CD4-positive, alpha-beta T cell treated with Interferon gamma for 1 hour (primary cell): ENCODE measurements around the gene RAN.
"Not testable (repeated sequence)": the region's sequence is repeated elsewhere in the genome, so short reads cannot be mapped to it uniquely, and the experiment has no call there.

Source experiments
- DNase-seq: peaks from one replicate; pipeline ENCODE4 v3.0.0-alpha.2; 2020

Gene RAN

GRCh38 chr12:130879212-130879686 lies 7.4 kb downstream of the RAN start:
- no peak for DNase-seq

DNA sequence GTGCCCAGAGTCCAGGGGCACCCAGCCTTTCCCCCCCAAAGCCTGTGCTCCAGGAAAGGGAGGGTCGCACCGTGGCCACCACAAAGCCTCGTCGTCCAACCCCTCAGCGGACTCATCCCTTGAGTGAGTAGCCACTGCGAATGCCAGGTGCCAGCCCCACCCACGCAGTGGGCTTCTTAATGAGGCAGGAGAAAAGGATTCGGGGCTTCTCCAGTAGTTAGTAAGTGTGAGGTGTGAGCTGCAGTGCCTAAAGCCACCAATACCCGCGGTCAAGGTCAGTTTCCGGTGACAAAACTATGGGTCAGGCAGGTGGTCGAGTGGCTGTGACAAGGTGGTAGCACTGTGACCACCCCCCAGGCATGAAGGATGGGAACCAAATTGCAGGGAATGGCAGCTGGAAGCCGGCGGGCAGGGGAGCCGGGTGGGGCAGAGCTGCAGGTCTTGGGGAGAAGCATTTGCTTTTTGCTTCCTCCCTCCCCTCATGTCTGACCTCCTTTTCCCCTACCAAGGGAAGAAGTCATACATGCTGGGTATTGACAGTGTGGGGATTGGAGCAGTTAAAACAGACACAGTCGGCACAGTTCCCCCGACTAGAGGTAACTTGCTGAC lies 8.0 kb downstream of the RAN start:
- DNase-seq = no peak

GRCh38 chr12:130880411-130880885 lies 8.6 kb downstream of the RAN start:
- no peak for DNase-seq

- DNase-seq = no peak
Measured at GRCh38 chr12:130881046-130881445, 9.2 kb downstream of the RAN start.

- DNase-seq = no peak
Measured at GRCh38 chr12:130881548-130881947, 9.7 kb downstream of the RAN start.

DNA sequence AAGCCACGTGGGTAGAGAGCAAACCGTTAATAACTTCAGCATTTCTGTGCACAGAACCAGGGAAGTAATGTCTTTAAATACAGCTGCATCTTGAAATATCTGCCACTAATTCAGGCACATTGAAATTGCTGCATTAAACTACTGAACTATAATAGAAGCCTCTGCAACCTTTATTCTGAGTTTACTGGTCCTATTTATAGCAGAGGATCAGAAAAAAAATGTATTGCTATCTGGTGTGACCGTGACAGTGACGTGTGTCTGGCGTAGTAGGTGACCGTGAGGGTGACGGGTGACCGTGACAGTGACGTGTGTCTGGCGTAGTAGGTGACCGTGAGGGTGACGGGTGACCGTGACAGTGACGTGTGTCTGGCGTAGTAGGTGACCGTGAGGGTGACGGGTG lies 15.3 kb downstream of the RAN start:
- DNase-seq = not testable (repeated sequence)

DNA sequence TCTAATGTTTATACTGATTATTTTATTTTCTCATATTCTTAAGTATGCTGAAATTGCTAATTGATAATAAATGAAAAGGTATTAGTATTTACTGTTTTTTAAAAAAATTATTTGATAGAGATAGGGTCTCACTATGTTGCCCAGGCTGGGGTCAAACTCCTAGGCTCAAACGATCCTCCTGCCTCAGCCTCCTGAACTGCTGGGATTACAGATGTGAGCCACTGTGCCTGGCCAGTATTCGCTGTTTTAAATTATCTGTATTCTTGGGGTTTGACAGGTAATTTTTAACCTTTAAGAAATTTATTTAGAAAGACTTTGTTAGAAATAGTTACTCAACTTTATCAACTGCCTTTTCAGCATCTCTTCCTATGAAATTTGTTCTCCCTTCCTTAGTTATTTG lies 32.2 kb downstream of the RAN start:
- DNase-seq = no peak

- DNase-seq = not testable (repeated sequence)
Measured at GRCh38 chr12:130904936-130905455, 33.1 kb downstream of the RAN start.

DNA sequence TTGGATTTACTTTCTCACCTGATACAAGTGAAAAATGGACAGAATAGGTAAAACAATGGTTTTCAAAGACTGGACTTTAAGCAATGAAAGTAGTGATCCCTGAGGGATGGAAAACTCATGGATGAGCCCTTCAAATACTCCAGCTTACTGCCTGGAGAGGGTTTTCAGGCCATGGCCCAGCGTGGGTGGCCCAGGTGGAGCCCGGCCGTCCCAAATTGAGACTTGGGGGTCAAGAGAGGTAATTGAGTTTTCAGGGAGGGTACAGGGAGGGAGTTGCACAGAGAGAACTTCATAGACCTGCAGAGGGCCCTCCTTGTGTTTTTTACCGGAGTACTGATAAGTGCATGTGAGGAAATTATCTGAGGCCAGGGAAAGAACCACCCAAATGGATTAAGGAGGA lies 37.2 kb downstream of the RAN start:
- no peak for DNase-seq

GRCh38 chr12:130911193-130911592 lies 39.3 kb downstream of the RAN start:
- no peak for DNase-seq

DNA sequence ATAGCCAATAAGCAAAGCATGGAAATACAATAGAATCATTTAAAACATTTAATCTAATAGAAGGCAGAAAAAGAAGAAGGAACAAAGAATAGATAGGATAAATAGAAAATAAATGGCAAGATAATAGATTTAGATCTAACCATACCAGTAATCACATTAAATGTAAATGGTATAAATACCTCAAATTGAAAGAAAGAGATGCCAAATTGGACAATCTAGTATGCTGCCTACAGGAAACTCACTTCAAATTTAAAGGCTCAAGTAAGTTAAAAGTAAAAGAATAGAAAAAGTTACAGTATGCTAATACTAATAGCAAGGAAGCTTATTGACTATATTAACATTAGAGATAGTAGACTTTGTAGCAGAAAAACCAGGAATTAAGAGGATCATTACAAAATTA lies 40.1 kb downstream of the RAN start:
- DNase-seq = no peak

- DNase-seq = peak; percentile 49
Measured at GRCh38 chr12:130916241-130916911, 44.5 kb downstream of the RAN start.

DNA sequence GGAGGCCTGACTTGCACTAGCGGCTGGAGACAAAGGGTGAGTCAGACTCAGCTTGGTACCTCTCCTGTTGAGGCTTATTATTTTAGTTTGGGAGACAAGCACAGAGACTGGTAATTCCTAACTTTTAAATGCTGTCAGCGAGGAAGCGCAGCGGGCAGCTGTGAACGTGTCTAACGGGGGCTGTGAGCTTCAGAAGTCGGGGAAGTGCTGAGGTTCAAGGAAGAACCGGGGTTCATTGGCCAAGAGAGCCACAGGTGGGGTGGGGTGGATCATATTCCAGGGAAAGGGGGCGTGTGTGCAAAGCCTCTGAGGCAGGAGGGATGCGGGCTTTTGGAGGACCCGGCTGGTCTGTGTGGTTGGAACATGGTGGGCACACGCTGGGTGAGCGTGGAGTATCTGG lies 45.7 kb downstream of the RAN start:
- DNase-seq = no peak

DNA sequence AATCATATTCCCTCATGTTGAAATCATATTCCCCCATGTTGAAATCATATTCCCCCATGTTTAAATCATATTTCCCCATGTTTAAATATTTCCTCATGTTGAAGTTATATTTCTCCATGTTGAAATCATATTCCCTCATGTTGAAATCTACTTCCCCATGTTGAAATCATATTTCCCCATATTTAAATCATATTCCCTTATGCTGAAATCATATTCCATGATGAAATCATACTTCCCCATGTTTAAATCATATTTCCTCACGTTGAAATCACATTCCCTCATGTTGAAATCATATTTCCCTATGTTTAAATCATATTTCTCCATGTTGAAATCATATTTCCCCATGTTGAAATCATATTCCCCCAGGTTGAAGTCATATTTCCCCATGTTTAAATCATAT lies 47.2 kb downstream of the RAN start:
- no peak for DNase-seq

DNA sequence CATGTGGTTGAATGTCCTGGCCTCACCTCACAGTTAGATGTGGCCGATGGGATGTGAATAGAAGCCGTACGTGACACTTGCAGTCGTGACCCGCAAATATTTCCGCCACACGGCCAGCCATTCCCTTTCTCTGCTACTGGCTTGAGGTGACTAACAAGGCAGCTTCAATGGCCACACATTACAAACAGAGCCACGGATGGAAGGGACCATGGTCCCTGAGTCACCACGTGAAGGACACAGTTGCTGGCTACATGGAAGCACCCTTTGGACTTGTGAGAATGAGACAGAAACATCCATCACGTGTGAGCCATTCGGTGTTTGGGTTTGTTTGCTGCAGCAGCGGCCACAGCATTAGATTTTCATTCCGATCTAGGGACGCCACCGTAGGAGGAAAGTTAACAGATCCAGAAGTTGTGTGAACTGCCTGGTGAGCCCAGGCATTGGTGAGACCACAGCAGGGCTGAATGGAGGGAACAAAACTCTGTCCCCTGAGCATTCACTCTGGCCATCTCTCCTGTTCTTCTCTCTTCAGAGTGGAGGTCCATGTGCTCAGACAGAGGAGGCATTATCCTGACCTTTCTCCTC lies 48.3 kb downstream of the RAN start:
- DNase-seq = no peak

- DNase-seq = no peak
Measured at GRCh38 chr12:130920723-130921381, 49.0 kb downstream of the RAN start.

GRCh38 chr12:130922511-130922953 lies 50.7 kb downstream of the RAN start:
- no peak for DNase-seq

DNA sequence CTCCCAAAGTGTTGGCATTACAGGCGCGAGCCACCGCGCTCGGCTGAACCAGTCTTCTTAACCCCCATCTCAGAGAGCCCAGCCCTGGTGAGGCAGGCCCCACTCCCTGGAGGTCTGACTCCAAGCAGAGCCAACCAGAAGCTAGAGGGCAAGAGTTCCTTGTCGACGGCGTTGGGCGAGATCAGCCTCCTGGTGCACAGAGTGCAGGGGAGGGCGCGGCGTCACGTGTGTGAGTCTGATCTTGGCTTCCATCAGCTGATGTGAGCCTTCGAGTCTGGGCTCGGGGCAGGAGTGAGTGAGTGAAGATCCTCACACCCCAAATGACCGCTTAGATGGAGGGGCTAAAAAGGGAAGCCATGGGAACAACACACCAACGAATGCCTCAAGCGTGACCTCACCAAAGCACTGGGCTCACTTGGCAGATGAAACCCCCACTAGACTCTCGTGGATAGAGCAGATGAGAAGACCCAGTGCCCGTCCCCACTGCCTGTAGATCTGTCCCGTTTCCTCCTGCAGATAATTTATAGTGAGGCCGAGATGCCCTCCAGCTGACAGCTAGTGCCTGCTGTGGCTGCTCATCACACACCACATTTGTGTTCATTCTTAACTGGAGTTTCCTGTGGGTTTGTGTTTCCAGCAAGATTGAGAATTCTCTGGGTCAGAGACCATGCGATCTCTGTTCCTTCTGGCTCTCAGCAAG lies 53.2 kb downstream of the RAN start:
- DNase-seq = no peak

GRCh38 chr12:130925666-130926015 lies 53.8 kb downstream of the RAN start:
- DNase-seq = no peak
